KG1 (cell line): ENCODE data around the gene STYK1.
"Not testable (repeated sequence)": the region's sequence is repeated elsewhere in the genome, so short reads cannot be mapped to it uniquely, and the experiment has no call there.

Experiments
- DNase-seq: peaks from one replicate; lab custom pipeline; 2025; lab: John Stamatoyannopoulos, UW

The STYK1 gene

DNA sequence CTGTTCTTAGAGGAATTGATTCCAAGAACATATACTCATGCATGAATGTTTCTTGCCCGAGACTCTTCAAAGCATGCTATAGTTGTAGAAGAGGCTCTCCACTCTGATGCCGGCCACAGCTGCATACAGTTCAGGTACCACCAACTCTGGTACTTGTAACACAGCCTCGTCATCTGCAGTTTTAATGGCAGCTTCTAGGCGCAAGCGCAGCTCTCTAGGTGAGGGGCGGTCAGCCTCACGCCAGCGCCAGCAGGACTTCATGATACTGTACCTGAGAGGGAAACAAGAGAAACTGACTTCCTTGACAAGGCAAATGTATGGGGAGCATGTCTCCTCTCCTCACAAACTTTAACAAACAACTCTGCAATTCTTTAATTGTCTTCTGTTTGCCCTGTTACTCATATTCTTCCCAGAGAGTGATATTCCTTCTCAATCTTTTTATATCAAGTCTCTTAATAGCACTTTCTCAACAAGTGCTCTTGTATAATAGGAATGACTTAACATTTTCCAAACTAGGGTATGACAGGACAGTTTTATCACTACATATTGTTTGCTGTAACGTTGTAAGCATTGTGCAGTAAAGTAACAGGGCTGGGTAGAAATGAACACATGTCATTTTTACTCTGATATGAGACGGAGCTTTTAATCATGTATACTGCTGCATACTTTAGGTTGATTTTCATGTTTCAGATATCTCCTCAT lies 53.6 kb downstream of the STYK1 start:
- no peak for DNase-seq

DNA sequence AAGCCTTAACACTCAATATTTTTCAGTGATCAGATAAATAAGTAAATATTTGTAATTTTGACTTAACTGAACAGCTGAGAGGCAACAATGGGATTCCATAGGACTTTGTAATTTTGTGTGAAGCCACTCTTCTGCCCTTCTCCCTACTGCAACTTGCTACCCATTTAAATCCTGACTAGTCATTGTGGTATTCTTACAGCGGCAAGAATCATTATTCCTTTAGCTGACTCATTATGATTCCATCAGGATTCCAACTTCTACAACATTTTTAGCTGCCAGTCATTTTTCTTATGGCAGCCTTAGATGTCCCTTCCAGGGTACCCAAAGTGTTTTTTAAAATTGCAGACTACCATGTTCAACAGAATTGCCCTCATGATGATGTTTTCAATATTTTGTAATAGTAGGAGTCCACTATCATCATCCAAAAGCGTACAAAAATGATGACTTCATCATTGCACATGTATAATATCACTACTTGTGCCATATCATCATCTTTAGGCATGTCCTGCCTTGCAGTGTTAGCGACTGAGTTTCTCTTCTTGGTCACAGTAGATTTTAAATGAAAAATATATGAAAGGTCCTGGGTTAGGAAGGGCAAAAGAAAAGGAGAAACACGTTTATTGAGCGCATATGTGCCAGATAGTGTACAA lies 55.4 kb downstream of the STYK1 start:
- no peak for DNase-seq

DNA sequence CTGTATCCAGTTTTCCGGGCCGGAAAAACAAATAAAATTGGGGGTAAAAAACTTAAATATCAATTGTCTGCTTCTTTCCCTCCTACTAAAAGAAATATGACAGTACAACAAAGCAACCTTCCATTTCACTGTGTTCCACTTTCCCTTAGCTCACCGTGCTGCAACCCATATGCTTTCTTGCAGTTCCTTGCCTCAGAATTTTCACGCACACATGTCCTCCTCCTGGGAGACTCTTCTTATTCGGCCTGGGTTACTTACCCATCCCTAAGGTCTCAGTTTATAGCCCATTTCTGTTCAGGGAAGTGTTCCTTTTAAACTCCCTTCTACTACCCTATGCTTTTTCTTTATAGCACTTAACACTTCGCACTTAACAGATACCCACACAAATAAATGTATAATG lies 56.0 kb downstream of the STYK1 start:
- DNase-seq: no peak

DNA sequence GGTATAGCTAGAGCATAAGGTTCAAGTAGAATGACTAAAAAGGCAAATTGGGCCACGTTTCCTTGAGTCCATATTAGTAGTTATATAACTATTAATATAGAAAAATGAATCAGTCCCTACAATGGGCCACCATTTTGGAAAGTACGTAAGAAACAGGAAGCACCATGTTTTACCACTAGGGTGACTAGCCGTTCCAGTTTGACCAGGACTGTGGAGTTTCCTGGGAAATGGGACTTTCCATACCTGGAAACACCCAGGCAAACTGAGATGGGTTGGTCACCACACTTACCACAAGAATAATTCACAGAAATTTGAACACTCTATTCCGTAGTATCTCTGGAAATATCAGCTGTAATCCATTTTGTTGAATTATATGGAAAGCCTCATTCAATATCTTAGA lies 58.3 kb downstream of the STYK1 start:
- no peak for DNase-seq

DNA sequence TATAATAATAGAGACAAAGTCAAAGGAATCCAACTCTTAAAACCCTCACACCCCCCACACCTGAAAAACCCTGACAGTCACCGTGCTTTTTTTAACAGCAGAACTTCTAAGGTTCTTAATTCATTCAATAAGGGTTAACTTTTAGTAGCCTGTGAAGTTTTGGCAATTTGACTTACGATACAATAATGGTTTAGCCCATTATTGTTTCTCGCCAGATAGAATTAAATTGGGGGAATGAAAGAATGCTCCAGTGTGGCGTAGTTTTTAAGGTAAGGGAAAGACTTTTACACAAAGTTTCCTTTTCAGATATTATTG lies 59.8 kb downstream of the STYK1 start:
- no peak for DNase-seq

DNA sequence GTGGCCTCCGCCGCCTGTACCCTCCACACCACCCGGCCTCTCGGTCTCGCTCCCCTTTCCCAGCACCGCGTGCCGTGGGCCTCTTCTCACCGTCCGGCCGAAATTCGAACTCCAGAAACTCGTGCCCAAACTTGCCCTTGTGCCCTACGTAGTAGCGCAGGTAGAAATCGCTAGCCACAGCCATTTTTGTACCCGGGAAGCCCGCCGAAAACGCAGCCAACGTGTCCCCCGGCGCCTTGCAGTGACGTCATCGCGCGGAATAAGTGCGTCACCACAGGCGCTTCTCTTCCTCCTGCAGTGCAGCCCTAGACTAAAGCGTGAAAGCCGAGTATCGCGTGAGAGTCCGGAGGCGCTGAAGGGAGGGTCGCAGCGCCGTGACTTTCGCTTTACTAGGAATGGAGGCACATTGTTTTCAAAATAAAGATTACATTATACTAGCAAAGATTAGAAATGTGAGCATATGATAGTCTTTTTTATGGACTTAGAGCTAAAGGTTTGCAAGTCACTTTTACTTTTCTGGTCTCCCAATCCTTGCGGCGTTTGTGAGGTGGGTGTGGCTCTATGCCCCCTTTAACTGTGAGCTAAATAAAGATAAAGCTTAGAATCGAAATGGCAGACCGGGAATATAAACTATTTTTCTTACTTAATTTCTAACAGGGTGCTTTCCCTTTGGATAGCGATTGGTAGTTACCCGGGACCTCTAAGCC lies 60.4 kb downstream of the STYK1 start, which contains the start of gene MAGOHB:
TSS of gene MAGOHB (minus strand) at position 261 of the 707 bp plus-strand sequence. CDS start at position 184, 77 bp downstream.
- DNase-seq: peak; percentile 57

DNA sequence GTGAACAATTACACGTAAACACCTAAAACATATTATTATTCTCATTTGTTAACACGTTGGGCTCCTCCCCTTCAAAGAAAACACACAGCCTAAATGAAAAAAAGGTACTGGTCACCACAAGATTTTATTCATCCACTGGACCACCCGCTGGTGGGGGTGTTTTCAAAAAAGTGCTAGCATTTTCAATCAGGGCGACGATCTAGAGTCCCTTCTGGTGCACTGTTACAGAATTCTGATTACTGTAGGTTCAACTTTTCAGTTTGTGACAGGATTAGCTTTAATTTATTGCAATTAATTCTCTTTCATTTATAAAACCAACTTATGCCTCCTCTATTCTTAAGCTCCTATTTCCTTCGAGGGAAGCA lies 60.9 kb downstream of the STYK1 start:
- no peak for DNase-seq

DNA sequence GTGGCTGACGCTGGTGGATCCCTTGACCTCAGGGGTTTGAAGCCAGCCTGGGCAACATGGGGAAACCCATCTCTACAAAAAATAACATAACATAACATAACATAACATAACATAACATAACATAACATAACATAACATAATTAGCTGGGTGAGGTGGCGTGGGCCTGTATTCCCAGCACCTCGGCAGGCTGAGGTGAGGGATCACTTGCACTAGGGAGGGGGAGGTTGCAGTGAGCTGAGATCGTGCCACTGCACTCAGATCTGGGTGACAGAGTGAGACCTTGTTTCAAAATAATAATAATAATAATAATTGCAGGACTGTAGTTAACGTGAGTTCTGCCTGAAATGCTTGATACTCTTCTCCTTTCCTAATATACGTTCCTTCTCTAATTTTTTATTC lies 61.7 kb downstream of the STYK1 start:
- DNase-seq: no peak

DNA sequence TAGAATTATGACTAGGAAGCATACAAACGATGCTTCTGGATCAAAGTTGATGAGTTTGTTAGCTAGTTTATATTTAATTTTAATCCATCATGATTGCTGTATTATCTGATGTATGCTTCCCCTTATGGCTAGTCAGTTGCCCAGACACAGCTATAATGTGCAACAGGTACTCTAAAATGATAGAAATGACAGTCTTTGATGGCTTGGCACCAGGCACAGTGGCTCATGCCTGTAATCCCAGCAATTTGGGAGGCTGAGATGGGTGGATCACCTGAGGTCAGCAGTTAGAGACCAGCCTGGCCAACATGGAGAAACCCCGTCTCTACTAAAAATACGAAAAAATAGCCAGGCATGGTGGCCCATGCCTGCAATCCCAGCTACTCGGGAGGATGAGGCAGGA lies 62.6 kb downstream of the STYK1 start:
- DNase-seq: not testable (repeated sequence)

DNA sequence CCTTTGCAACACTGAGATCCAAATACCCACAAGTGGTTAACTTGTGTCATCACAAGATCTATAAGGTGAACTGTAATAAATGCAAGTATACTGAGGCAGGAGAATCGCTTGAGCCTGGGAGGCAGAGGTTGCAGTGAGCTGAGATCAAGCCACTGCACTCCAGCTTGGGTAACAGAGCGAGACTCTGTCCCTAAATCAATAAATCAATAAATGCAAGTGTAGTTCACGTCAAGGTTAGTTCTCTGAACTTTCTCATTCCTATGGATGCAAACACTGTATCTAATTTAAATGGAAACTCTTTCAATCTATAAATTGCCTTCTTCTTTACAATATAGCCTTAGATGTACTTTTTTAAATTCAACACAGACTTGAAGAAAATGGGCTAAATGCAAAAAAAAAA lies 63.7 kb downstream of the STYK1 start:
- DNase-seq: no peak

DNA sequence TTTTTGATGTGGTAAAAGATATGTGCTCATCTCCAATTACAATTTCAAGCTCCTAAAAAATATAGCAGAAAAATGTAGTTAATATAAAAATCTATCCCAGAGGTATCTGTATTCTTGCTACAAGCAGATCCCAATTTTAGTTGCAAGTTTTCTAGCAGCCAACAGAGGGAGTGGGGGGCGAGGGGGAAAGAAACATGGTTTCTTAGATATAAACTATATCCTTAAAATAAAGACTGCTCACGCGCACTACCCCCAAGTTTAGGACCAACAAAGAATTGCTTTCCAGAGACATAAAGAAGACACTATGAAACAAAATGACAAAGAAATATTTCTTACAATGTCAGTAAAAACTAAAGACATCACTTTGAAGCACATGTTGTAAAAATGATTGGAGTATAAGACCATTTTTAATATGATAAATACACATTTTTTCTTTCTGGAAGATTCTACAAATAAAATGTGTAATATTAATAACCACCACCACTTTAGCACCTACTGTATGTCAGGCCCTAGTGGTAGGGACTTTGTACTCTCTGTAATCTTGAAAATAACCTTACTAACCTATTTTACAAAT lies 65.9 kb downstream of the STYK1 start:
- DNase-seq: no peak

DNA sequence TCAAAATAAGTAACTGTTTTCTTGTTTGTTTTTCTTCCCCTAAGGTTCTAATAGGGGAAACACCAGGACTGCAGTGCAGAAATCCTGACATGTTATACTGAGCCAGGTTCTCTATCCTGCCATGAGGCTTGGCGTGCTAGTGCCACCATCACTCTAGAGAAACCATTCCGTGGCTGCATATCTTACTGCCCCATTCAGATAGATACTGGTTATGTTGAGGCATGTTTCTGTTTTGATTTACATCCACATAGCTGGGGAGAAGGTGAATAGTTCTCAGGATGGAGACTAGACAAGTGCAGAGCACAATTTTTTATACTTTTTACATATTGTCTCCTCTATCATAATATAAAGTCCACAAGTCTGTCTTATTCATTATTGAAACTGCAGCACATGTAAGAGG lies 72.0 kb downstream of the STYK1 start:
- DNase-seq: no peak

DNA sequence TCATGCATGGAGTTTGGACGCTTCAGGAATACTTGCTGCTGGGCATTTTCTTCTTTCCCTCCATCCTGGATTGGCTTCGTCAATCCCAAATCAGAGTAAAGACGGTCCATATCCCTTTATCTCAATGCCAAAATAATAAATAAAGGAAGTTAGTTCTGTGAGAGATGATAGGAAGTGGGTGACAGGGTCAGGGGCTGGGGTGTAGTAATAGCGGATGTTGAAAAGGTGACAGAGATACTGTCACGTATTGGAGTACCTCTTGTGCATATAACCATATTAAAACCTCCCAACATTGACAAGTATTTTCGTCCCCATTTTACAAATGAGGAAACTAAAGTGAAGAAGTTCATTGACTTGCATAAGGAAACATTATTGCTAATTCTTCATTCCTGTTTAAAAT lies 72.9 kb downstream of the STYK1 start:
- no peak for DNase-seq

DNA sequence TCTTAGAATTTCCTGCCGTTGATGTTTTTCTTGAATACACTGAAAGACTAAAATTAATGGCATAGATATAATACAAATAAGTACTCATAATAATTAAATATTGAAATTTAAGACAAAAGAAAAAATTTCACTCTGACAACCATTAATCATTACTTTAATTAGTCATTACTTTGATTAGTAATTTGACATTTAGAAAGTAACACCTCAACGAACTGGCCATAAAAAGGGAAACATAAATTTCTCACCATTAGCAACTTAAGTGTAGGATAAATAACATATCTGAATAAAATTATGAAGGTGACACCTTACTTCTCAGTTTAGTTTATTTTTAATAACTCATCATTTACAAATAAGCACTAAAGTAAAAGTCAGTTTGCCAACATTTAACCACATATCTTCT lies 78.0 kb downstream of the STYK1 start:
- no peak for DNase-seq

DNA sequence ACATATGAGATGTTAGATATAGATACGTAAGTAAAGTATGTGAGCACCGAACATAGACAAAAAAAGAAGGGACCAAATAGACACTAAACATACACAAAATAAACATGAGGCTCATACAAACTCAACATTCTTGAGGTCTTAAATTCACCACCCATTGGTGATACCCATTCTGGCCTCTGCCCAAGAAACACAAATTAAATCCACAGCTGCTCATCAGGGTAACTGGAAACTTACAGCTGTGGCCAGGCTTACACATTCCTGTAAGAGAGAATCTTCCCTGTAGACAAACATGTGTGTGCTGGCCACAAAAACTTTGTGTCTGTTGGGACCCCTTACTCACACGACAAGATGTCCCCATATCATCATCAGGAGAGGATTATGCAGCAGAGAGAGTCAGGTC lies 82.9 kb downstream of the STYK1 start:
- DNase-seq: no peak

DNA sequence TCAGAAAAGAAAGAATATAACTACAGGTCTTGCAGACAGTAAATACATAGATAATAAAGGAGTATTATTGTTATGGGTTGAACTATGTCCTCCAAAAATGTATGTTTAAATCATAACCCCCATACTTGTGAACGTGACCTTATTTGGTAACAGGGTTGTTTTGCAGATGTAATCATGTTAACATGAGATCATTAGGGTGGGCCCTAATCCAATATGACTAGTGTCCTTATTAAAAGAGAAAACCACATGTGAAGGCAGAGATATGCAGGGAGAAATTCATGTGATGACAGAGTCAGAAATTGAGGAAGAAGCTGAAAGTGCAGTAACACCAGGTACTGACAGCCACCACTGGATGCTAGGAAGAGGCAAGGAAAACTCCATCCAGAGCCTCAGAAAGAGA lies 89.4 kb downstream of the STYK1 start:
- DNase-seq: no peak

DNA sequence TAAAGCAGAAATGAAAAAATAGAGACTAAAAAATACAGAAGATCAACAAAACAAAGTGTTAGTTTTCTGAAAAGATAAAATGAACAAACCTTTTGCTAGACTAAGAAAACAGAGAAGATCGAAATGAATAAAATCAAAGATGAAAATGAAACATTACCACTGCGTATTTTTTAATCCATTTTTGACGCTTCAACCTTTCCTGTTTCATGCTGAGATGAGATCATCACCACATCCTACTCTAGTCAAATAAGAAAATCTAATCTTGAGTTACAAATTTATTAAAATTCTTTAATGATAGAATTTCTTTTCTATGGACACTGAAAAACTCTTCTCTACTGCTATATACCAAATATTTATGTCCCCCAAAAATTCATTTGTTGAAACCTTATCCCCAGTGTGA lies 91.1 kb downstream of the STYK1 start:
- DNase-seq: no peak

DNA sequence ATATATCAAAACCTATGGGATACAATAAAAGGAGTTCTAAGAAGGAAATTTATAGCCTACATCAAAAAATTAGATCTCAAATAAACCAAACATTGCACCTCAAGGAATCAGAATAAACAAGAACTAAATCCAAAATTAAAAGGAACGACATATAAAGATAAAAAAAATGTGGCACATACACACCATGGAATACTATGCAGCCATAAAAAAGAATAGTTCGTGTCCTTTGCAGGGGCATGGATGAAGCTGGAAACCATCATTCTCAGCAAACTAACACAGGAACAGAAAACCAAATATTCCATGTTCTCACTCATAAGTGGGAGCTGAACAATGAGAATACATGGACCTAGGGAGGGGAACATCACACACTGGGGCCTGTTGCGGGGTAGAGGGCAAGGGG lies 91.7 kb downstream of the STYK1 start:
- not testable (repeated sequence) for DNase-seq

DNA sequence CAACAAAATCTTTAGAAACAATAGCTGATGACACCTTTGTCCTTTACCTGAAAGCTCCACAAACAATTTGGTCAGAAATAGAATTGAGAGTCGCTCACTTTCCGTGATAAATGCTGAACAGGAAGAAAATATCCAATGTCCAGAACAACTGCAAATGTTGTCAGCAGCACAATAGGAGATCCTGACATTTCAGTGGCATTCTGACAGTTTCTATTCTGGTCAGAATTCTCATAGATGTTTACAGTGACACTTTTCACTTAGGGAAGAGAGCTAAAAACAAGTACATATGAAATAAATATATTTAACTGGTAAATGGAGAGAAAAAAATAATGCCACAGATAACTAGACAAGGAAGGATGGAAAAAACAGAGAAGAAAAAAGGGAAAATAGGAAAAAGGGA lies 99.5 kb downstream of the STYK1 start:
- DNase-seq: no peak

DNA sequence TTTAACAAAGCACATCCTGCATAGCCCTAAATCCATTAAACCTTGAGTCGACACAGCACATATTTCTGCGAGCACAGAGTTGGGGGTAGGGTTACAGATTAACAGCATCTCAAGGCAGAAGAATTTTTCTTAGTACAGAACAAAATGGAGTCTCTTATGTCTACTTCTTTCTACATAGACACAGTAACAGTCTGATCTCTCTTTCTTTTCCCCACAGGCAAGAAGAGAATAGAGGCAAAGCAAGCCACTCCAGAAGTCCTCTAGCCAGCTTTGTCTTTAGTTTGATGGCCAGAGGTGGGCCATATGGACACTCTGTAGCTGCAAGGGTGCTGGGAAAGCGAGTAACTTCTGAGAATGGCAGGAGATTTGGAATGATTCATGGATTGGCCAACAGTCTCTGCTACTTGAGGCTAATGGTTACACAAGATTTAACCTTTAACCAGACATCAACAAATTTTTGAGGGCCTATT lies 101.8 kb downstream of the STYK1 start:
- not testable (repeated sequence) for DNase-seq

DNA sequence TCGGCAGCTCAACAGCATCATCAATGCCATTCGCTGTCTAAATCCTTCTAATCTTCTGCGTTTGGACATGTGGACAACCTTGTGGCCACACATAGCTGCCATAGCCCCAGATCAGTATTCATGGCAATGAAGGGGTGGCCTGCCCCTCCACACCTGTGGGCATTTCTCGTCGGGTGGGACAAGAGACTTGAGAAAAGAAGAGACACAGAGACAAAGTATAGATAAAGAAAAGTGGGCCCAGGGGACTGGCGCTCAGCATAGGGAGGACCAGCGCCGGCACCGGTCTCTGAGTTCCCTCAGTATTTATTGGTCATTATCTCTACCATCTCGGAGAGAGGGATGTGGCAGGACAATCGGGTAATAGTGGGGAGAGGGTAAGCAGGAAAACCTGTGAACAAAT lies 102.7 kb downstream of the STYK1 start:
- DNase-seq: no peak
